ENCODE measurements around the gene DCLK2.

DCLK2 gene

GRCh38 chr4:150070464-150071170 is 7.6 kb upstream of the DCLK2 start:
- no peak for DNase-seq (ENCODE audit: low spot score)

- no peak for DNase-seq (ENCODE audit: low spot score)
These were observed 5.8 kb upstream of the DCLK2 start for GRCh38 chr4:150072471-150072870.

GRCh38 chr4:150072906-150073714 is 5.1 kb upstream of the DCLK2 start:
- DNase-seq (ENCODE audit: low spot score): no peak

GRCh38 chr4:150074064-150074463 is 4.2 kb upstream of the DCLK2 start:
- DNase-seq (ENCODE audit: low spot score): no peak

GRCh38 chr4:150078579-150079080 is 385 bp downstream of the DCLK2 start:
- no peak for DNase-seq (ENCODE audit: low spot score)

GRCh38 chr4:150079081-150079581 is 886 bp downstream of the DCLK2 start:
- no peak for DNase-seq (ENCODE audit: low spot score)

- no peak for DNase-seq (ENCODE audit: low spot score)
These were observed 2.1 kb downstream of the DCLK2 start for GRCh38 chr4:150080337-150080736.

GRCh38 chr4:150080875-150081274 is 2.6 kb downstream of the DCLK2 start:
- no peak for DNase-seq (ENCODE audit: low spot score)

- no peak for DNase-seq (ENCODE audit: low spot score)
These were observed 4.0 kb downstream of the DCLK2 start for GRCh38 chr4:150082241-150082640.

GRCh38 chr4:150087006-150087405 is 8.8 kb downstream of the DCLK2 start:
- DNase-seq (ENCODE audit: low spot score): no peak

GRCh38 chr4:150089732-150090131 is 11.5 kb downstream of the DCLK2 start:
- no peak for DNase-seq (ENCODE audit: low spot score)

GRCh38 chr4:150090836-150091235 is 12.6 kb downstream of the DCLK2 start:
- DNase-seq (ENCODE audit: low spot score): no peak

GRCh38 chr4:150094676-150095075 is 16.4 kb downstream of the DCLK2 start:
- no peak for DNase-seq (ENCODE audit: low spot score)

- DNase-seq (ENCODE audit: low spot score): no peak
These were observed 18.4 kb downstream of the DCLK2 start for GRCh38 chr4:150096625-150097024.

- no peak for DNase-seq (ENCODE audit: low spot score)
These were observed 20.0 kb downstream of the DCLK2 start for GRCh38 chr4:150098214-150098613.

GRCh38 chr4:150104404-150105027 is 26.3 kb downstream of the DCLK2 start:
- no peak for DNase-seq (ENCODE audit: low spot score)

GRCh38 chr4:150106886-150107285 is 28.6 kb downstream of the DCLK2 start:
- no peak for DNase-seq (ENCODE audit: low spot score)

- DNase-seq (ENCODE audit: low spot score): no peak
These were observed 30.4 kb downstream of the DCLK2 start for GRCh38 chr4:150108691-150109090.

GRCh38 chr4:150114641-150115040 is 36.4 kb downstream of the DCLK2 start:
- DNase-seq (ENCODE audit: low spot score): no peak

- no peak for DNase-seq (ENCODE audit: low spot score)
These were observed 37.6 kb downstream of the DCLK2 start for GRCh38 chr4:150115851-150116250.

GRCh38 chr4:150116506-150116905 is 38.3 kb downstream of the DCLK2 start:
- DNase-seq (ENCODE audit: low spot score): no peak

- no peak for DNase-seq (ENCODE audit: low spot score)
These were observed 38.8 kb downstream of the DCLK2 start for GRCh38 chr4:150117094-150117493.

GRCh38 chr4:150117629-150118028 is 39.4 kb downstream of the DCLK2 start:
- DNase-seq (ENCODE audit: low spot score): no peak

All from pons (tissue), 1 donor.